GM12891 (cell line): ENCODE data around the gene TEPSIN.

Source experiments
- PAX5 ChIP-seq: IDR thresholded peaks from 2 replicates; pipeline ENCODE4 v1.6.1; 2011; ENCODE audit warnings: low read length, moderate library complexity, mild to moderate bottlenecking; ENCODE audit not compliant: insufficient read depth, severe bottlenecking
- POLR2A ChIP-seq: IDR thresholded peaks from 2 replicates; pipeline ENCODE4 v1.6.1; 2011; ENCODE audit warnings: low read depth, low read length, control low read depth
- POLR2AphosphoS5 ChIP-seq: IDR thresholded peaks from 2 replicates; pipeline ENCODE4 v1.6.1; 2011; ENCODE audit warnings: low read depth, low read length, control low read depth
- SPI1 ChIP-seq: IDR thresholded peaks from 2 replicates; pipeline ENCODE4 v1.6.1; 2011; ENCODE audit warnings: low read depth, low read length, control low read depth

GRCh38 chr17:81278831-81279230, 40.0 kb upstream of the TEPSIN start:
- TF ChIP-seq POLR2A (no peak), POLR2AphosphoS5 (no peak), SPI1 (no peak), PAX5 (no peak)
